HepG2 (cell line): Measurements from ENCODE around the gene CCNB1. TPM values are rescaled to one million over a fixed set of nuclear protein-coding genes. Genes with fewer than 3 reads are reported as not detected.
A peak's percentile ranks its signal among the peaks of the same experiment; 100 is the strongest.

Experiments
- ATAC-seq: fragments of 200-7000 bp; cut with Tn5 transposase; 3 replicates; pipeline ENCODE4 v1.9.1; 2020; ENCODE audit warnings: mild to moderate bottlenecking, moderate library complexity
- BruUV-seq: library from RNA; stranded (reverse); fragments of 400-500 nt; replicated peaks from 2 replicates; lab custom pipeline; 2021; lab: Mats Ljungman, UMichigan
- CTCF ChIA-PET: fragments of 300-600 bp; formaldehyde crosslinking; extraction: SDS; loops from one replicate; lab custom pipeline; 2021; ENCODE audit warnings: low total read pairs, inconsistent platforms, low intra/inter-chr PET ratio; lab: Yijun Ruan, JAX
- POLR2A ChIA-PET: fragments of 350-600 bp; sonication (Branson Sonifier 250); formaldehyde crosslinking; loops from one replicate; lab custom pipeline; 2020; ENCODE audit warnings: antibody characterized with exemption, inconsistent platforms; lab: Yijun Ruan, JAX
- DNase-seq: peaks from one replicate; pipeline ENCODE4 v3.0.0-alpha.2; 2015; ENCODE audit warnings: low spot score
- FAIRE-seq: peaks from 3 replicates; lab custom pipeline; 2011; peaks lifted over from hg19 to GRCh38; lab: Jason Lieb, UNC
- H2AFZ ChIP-seq: one replicate; pipeline ENCODE4 v1.6.1; 2011; ENCODE audit warnings: low read length, inconsistent platforms
- H3K27ac ChIP-seq: fragments of 300-600 bp; 3 replicates; pipeline ENCODE4 v1.8.0; 2011; ENCODE audit warnings: mixed run types, mild to moderate bottlenecking, mixed read lengths, low read length, inconsistent platforms; ENCODE audit not compliant: insufficient read depth; ENCODE audit errors: extremely low read length
- H3K27me3 ChIP-seq, 2 experiments: fragments of 200-600 bp in 1 of 2; 2 replicates in 1 of 2; 3 replicates in 1 of 2; pipeline versions ENCODE4 v1.6.0 to v1.8.0; 2011; ENCODE audit warnings: low read length in 2 of 2, mild to moderate bottlenecking in 2 of 2, moderate library complexity in 2 of 2, inconsistent platforms in 1 of 2; ENCODE audit not compliant: insufficient read depth in 2 of 2, control insufficient read depth in 1 of 2
- H3K36me3 ChIP-seq, 2 experiments: fragments of 200-600 bp in 1 of 2; replicated peaks in 1 of 2; 2 replicates in 1 of 2; 3 replicates in 1 of 2; pipeline versions ENCODE4 v1.5.1 to v1.8.0; 2011; ENCODE audit warnings: low read length in 2 of 2, inconsistent platforms in 1 of 2; ENCODE audit not compliant: insufficient read depth in 2 of 2, control insufficient read depth in 1 of 2
- H3K4me1 ChIP-seq: 2 replicates; pipeline ENCODE4 v1.5.1; 2012; ENCODE audit warnings: low read length, inconsistent platforms; ENCODE audit not compliant: insufficient read depth
- H3K4me2 ChIP-seq: 2 replicates; pipeline ENCODE4 v1.6.0; 2011; ENCODE audit warnings: low read depth, low read length, inconsistent platforms
- H3K4me3 ChIP-seq, 3 experiments: fragments of 200-600 bp in 1 of 3; sonication (generic), shearing (Covaris generic) in 1 of 3; replicated peaks in 1 of 3; 2 replicates each; pipeline ENCODE4 v1.5.1; 2011 to 2016; ENCODE audit warnings: low read length in 3 of 3, inconsistent platforms in 2 of 3, low read depth in 2 of 3, mild to moderate bottlenecking in 2 of 3, control low read depth in 1 of 3, mixed read lengths in 1 of 3; ENCODE audit not compliant: insufficient read depth in 1 of 3
- H3K79me2 ChIP-seq: one replicate; pipeline ENCODE4 v1.6.1; 2011; ENCODE audit warnings: low read length, inconsistent platforms; ENCODE audit not compliant: insufficient read depth
- H3K9ac ChIP-seq: 2 replicates; pipeline ENCODE4 v1.6.0; 2011; ENCODE audit warnings: mild to moderate bottlenecking, low read depth, low read length, inconsistent platforms; ENCODE audit not compliant: insufficient read depth
- H3K9me3 ChIP-seq: 2 replicates; pipeline ENCODE4 v1.5.1; 2012; ENCODE audit warnings: mild to moderate bottlenecking, low read length
- H4K20me1 ChIP-seq: 2 replicates; pipeline ENCODE4 v1.6.0; 2011; ENCODE audit warnings: inconsistent platforms, mild to moderate bottlenecking, low read length, moderate library complexity; ENCODE audit not compliant: insufficient read depth
- ARID2 ChIP-seq: sonication (generic); formaldehyde crosslinking; IDR thresholded peaks from 2 replicates; pipeline ENCODE4 v1.8.1; 2022; ENCODE audit warnings: mild to moderate bottlenecking, missing genetic modification reagents, borderline replicate concordance
- CREBL2 ChIP-seq: sonication (generic); formaldehyde crosslinking; IDR thresholded peaks from 2 replicates; pipeline ENCODE4 v1.8.1; 2023; ENCODE audit warnings: missing genetic modification reagents, mild to moderate bottlenecking, borderline replicate concordance
- HNF4A ChIP-seq: sonication (generic); formaldehyde crosslinking; IDR thresholded peaks from 2 replicates; pipeline ENCODE4 v1.4.0; 2020; ENCODE audit warnings: missing genetic modification reagents
- NAIF1 ChIP-seq: sonication (generic); formaldehyde crosslinking; IDR thresholded peaks from 2 replicates; pipeline ENCODE4 v1.5.0; 2020; ENCODE audit warnings: mild to moderate bottlenecking, missing genetic modification reagents, borderline replicate concordance
- ONECUT2 ChIP-seq: sonication (generic); formaldehyde crosslinking; IDR thresholded peaks from 2 replicates; pipeline ENCODE4 v1.4.0; 2020; ENCODE audit warnings: missing genetic modification reagents
- ZMYM4 ChIP-seq: sonication (generic); formaldehyde crosslinking; IDR thresholded peaks from 2 replicates; pipeline ENCODE4 v1.8.1; 2023; ENCODE audit warnings: mild to moderate bottlenecking, missing genetic modification reagents
- ZNF296 ChIP-seq: sonication (generic); formaldehyde crosslinking; conservative IDR thresholded peaks from 2 replicates; pipeline ENCODE4 v1.5.0; 2020; ENCODE audit warnings: mild to moderate bottlenecking, missing genetic modification reagents
- ZNF34 ChIP-seq: sonication (generic); formaldehyde crosslinking; IDR thresholded peaks from 2 replicates; pipeline ENCODE4 v1.4.0; 2020; ENCODE audit warnings: mild to moderate bottlenecking, missing genetic modification reagents, borderline replicate concordance
- ZNF644 ChIP-seq: IDR thresholded peaks from 2 replicates; pipeline ENCODE4 v1.6.1; 2016; ENCODE audit warnings: low read depth
- ZNF768 ChIP-seq: sonication (generic); formaldehyde crosslinking; IDR thresholded peaks from 2 replicates; pipeline ENCODE4 v1.4.0; 2020; ENCODE audit warnings: missing genetic modification reagents
- ZNF891 ChIP-seq: sonication (generic); formaldehyde crosslinking; IDR thresholded peaks from 2 replicates; pipeline ENCODE4 v1.5.0; 2020; ENCODE audit warnings: mild to moderate bottlenecking, missing genetic modification reagents
- WGBS: methylation state at CpG from one replicate; pipeline ENCODE4 v1.1.6; 2017; ENCODE audit warnings: low lambda C conversion rate; 5-methylcytosine and 5-hydroxymethylcytosine counted together
- in situ Hi-C: cut with HindIII; loops from 2 replicates; pipeline ENCODE4 v1.10.0; 2017; ENCODE audit warnings: low pct_unique_long_range_greater_than_20kb; ENCODE audit not compliant: extremely low pct_ligation_motif_present
- intact Hi-C: fragments of 100-400 bp; cut with micrococcal nuclease; formaldehyde crosslinking; loops from one replicate; pipeline ENCODE4 v1.10.0; 2022; ENCODE audit not compliant: unreplicated experiment
- polyA plus RNA-seq, 8 experiments: library from polyadenylated mRNA; depleted of rRNA in 3 of 8; stranded (reverse) in 7 of 8; unstranded in 1 of 8; fragments of >200 nt; fragmentation: Illumina TruSeq in 4 of 8; extraction: Trizol in 4 of 8; gene quantifications; 2 replicates each; pipeline versions ENCODE4 v1.2.1 to v1.2.3, GENCODE V29; 2011 to 2016; ENCODE audit warnings: low read depth in 4 of 8, missing spikeins in 1 of 8, mixed read lengths in 1 of 8; ENCODE audit not compliant: insufficient read depth in 1 of 8
- total RNA-seq, 5 experiments: library from RNA; depleted of rRNA; stranded (reverse); fragments of >200 nt; fragmentation: Illumina TruSeq; extraction: Trizol; gene quantifications; 2 replicates each; pipeline ENCODE4 v1.2.3, GENCODE V29; 2016; ENCODE audit warnings: low read depth in 1 of 5
- TF ChIP-seq, protein P1 (sequence below): sonication (generic); formaldehyde crosslinking; IDR thresholded peaks from 2 replicates; pipeline ENCODE4 v1.4.0; 2020; ENCODE audit warnings: mild to moderate bottlenecking, missing genetic modification reagents
- TF ChIP-seq, protein P2 (sequence below): sonication (generic); formaldehyde crosslinking; IDR thresholded peaks from 2 replicates; pipeline ENCODE4 v1.4.0; 2020; ENCODE audit warnings: missing genetic modification reagents, mild to moderate bottlenecking, borderline replicate concordance
- TF ChIP-seq, protein P3 (sequence below): sonication (generic); formaldehyde crosslinking; IDR thresholded peaks from 2 replicates; pipeline ENCODE4 v1.5.0; 2020; ENCODE audit warnings: mild to moderate bottlenecking, missing genetic modification reagents, borderline replicate concordance

The CCNB1 gene
- total and polyA plus RNA-seq, 2 of the 13 experiments (the other 11 are each of a cell fraction or from before 2014, with no cell fraction given), result 82.3 to 316 TPM

DNA sequence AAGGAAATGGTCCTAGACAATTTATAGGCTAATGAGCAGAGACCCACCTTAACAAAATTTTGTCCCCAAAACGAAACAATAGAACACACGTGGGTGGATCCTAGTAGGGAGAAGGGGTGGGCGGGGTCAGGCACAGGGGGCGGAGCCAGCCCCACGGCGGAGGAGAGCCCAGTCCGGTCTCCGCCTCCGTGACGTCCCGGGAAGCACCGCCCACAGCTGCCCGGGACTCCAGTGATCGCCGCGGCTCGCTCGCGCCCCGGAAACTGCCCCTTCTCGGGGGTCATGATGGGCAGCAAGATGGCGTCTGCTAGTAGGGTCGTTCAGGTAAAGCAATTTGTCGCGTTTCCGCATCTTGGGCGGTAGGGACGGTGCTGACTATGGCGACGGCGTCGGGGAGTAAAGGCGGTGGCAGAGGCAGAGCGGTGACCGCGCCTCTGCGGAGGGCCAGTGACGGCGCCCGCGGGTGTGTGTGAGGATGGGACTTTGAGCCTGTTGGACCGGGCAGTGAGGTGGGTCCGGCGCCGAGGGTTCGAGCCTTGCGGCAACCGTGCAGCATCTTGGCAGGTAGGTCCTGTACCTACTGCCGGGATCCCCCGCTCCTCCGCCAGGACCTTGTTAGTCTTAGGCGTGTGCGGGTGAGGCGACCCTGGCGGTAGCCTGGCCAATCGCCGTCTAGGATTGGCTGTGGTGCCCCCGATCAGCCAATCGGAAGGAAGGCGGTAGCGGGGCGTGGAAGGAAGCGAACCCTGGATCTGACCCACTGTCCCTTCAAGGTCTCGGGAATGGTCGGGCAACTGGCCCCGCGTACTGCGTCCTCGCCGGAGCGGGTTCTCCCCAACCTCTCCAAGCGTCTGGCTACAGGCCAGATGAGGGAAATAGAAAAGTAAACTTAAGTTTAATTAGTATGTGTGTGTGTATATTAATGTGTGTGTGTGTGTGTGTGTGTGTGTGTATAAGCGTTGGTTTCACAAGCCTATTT is 50.9 kb downstream of the CCNB1 start:
- peaks cover 69% of the 10 kb centered on the region for H3K4me1 ChIP-seq
- peak overlapping the region; percentile 86 to 100 (median 97) for H3K4me3 ChIP-seq
- H3K9me3 ChIP-seq, result no peaks in the 10 kb centered on the region
- H3K27me3 ChIP-seq, result no peaks in the 10 kb centered on the region; a peak in 1 of 5 replicates
- H3K36me3 ChIP-seq, result no peaks in the 10 kb centered on the region
- peak overlapping the region; percentile 71 for H3K4me2 ChIP-seq
- TSS peak; percentile 67 for BruUV-seq
- no peaks in the 10 kb centered on the region for H4K20me1 ChIP-seq
- CTCF ChIA-PET, result no interaction called here
- ATAC-seq (peak; percentile 96), FAIRE-seq (peak; percentile 85), DNase-seq (peak; percentile 88)
- no peak overlapping the region for H2AFZ ChIP-seq
- in situ Hi-C loops, result no loop called here
- POLR2A ChIA-PET, result interaction anchor here (0.8 to 2.3 kb wide), 7 partner anchors 8 to 124 kb away, joined by 3 to 11 read pairs (median 5); partner anchors contain the start of genes CCDC125, CDK7, CENPH and SLC30A5
- peak overlapping the region; percentile 97 for H3K27ac ChIP-seq
- peaks cover 27% of the 10 kb centered on the region for H3K79me2 ChIP-seq
- intact Hi-C loops, result loop anchor here (5.0 kb wide), 1 partner anchor 126 kb away; the partner anchor contains the start of gene SLC30A5
- 1% methylated on average over 34 of the region's 73 CpGs for WGBS
- peak overlapping the region; percentile 98 for H3K9ac ChIP-seq
- TF ChIP-seq, protein P1, sequence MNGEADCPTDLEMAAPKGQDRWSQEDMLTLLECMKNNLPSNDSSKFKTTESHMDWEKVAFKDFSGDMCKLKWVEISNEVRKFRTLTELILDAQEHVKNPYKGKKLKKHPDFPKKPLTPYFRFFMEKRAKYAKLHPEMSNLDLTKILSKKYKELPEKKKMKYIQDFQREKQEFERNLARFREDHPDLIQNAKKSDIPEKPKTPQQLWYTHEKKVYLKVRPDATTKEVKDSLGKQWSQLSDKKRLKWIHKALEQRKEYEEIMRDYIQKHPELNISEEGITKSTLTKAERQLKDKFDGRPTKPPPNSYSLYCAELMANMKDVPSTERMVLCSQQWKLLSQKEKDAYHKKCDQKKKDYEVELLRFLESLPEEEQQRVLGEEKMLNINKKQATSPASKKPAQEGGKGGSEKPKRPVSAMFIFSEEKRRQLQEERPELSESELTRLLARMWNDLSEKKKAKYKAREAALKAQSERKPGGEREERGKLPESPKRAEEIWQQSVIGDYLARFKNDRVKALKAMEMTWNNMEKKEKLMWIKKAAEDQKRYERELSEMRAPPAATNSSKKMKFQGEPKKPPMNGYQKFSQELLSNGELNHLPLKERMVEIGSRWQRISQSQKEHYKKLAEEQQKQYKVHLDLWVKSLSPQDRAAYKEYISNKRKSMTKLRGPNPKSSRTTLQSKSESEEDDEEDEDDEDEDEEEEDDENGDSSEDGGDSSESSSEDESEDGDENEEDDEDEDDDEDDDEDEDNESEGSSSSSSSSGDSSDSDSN (CRISPR knock-in tag), result peak; percentile 87
- TF ChIP-seq NAIF1 (CRISPR knock-in tag) (no peak), CREBL2 (0 out of 2 replicates have a peak, but pooled peaks have one; percentile 54), ONECUT2 (CRISPR knock-in tag) (no peak; the same call in 1 of the 2 replicates), ZNF768 (CRISPR knock-in tag) (peak; percentile 68), ZNF891 (peak; percentile 95), ZMYM4 (CRISPR knock-in tag) (peak; percentile 87), ZNF34 (CRISPR knock-in tag) (no peak), ZNF296 (peak; percentile 81; the same call in 1 of the 2 replicates), ARID2 (CRISPR knock-in tag) (peak; percentile 90), HNF4A (CRISPR knock-in tag) (peak; percentile 27), ZNF644 (CRISPR knock-in tag) (no peak)
- TF ChIP-seq, protein P2, sequence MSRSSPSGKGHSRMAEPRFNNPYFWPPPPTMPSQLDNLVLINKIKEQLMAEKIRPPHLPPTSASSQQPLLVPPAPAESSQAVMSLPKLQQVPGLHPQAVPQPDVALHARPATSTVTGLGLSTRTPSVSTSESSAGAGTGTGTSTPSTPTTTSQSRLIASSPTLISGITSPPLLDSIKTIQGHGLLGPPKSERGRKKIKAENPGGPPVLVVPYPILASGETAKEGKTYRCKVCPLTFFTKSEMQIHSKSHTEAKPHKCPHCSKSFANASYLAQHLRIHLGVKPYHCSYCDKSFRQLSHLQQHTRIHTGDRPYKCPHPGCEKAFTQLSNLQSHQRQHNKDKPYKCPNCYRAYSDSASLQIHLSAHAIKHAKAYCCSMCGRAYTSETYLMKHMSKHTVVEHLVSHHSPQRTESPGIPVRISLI (CRISPR knock-in tag), result peak; percentile 19; the same call in 1 of the 2 replicates
- TF ChIP-seq, protein P3, sequence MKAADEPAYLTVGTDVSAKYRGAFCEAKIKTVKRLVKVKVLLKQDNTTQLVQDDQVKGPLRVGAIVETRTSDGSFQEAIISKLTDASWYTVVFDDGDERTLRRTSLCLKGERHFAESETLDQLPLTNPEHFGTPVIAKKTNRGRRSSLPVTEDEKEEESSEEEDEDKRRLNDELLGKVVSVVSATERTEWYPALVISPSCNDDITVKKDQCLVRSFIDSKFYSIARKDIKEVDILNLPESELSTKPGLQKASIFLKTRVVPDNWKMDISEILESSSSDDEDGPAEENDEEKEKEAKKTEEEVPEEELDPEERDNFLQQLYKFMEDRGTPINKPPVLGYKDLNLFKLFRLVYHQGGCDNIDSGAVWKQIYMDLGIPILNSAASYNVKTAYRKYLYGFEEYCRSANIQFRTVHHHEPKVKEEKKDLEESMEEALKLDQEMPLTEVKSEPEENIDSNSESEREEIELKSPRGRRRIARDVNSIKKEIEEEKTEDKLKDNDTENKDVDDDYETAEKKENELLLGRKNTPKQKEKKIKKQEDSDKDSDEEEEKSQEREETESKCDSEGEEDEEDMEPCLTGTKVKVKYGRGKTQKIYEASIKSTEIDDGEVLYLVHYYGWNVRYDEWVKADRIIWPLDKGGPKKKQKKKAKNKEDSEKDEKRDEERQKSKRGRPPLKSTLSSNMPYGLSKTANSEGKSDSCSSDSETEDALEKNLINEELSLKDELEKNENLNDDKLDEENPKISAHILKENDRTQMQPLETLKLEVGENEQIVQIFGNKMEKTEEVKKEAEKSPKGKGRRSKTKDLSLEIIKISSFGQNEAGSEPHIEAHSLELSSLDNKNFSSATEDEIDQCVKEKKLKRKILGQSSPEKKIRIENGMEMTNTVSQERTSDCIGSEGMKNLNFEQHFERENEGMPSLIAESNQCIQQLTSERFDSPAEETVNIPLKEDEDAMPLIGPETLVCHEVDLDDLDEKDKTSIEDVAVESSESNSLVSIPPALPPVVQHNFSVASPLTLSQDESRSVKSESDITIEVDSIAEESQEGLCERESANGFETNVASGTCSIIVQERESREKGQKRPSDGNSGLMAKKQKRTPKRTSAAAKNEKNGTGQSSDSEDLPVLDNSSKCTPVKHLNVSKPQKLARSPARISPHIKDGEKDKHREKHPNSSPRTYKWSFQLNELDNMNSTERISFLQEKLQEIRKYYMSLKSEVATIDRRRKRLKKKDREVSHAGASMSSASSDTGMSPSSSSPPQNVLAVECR (CRISPR knock-in tag), result peak; percentile 95
